Body of pancreas (tissue), 4 donors: ENCODE results near the gene PSMA2.

Source experiments
- CTCF ChIP-seq, 7 experiments: fragments of 450-650 bp in 4 of 7; fragments of 200-600 bp in 3 of 7; sonication (generic) in 3 of 7; IDR thresholded peaks; one replicate each; pipeline ENCODE4 v1.5.1; 2016 to 2019; ENCODE audit warnings: antibody characterized with exemption in 7 of 7
- POLR2A ChIP-seq, 3 donors: fragments of 450-650 bp; IDR thresholded peaks; one replicate each; pipeline ENCODE4 v1.6.1; 2016; ENCODE audit warnings: antibody characterized with exemption in 3 of 3, mild to moderate bottlenecking in 2 of 3

- TF ChIP-seq CTCF (IDR thresholded peaks at IDR 0.05) = no peak
- no peak for TF ChIP-seq POLR2A (IDR thresholded peaks at IDR 0.05)
These were observed 18.4 kb upstream of the PSMA2 start for GRCh38 chr7:42950417-42950816.
